GM18870 (cell line): ENCODE data around the gene TXNDC11.

ENCODE experiments used
- ATAC-seq: cut with Tn5 transposase; IDR thresholded peaks from one replicate; pipeline ENCODE4 v1.9.1; 2021; ENCODE audit warnings: moderate library complexity; ENCODE audit not compliant: unreplicated experiment

TXNDC11 gene

DNA sequence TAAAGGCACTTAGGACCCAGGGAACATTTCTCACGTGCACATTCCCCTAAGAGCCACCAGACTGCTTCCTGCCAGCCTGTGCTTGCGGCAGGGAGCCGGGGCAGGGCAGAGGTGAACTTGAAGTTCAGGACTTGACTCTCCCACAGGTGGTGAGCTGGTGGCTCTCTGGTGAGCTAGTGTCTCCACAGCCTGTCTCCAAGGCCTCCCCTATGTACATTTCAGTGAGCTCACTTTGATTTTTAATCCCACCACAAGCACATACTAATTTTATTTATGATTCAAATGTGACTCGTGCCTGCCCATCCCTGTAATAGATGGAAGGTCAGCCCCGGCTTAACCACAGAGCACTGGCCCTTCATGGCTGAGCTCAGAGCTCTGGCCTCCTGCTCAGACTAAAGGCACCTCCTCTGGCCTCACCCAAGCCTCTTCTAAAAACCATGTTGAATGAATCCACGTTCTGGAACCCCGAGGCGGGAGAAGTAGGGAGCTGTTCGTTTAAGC lies 65.2 kb downstream of the TXNDC11 start:
- no peak for ATAC-seq

GRCh38 chr16:11676799-11677198 lies 65.9 kb downstream of the TXNDC11 start:
- ATAC-seq: no peak

- no peak for ATAC-seq
Observed at GRCh38 chr16:11675561-11676511, 66.8 kb downstream of the TXNDC11 start.

- no peak for ATAC-seq
Observed at GRCh38 chr16:11674818-11675560, 67.7 kb downstream of the TXNDC11 start.

GRCh38 chr16:11674001-11674817 lies 68.4 kb downstream of the TXNDC11 start:
- no peak for ATAC-seq

DNA sequence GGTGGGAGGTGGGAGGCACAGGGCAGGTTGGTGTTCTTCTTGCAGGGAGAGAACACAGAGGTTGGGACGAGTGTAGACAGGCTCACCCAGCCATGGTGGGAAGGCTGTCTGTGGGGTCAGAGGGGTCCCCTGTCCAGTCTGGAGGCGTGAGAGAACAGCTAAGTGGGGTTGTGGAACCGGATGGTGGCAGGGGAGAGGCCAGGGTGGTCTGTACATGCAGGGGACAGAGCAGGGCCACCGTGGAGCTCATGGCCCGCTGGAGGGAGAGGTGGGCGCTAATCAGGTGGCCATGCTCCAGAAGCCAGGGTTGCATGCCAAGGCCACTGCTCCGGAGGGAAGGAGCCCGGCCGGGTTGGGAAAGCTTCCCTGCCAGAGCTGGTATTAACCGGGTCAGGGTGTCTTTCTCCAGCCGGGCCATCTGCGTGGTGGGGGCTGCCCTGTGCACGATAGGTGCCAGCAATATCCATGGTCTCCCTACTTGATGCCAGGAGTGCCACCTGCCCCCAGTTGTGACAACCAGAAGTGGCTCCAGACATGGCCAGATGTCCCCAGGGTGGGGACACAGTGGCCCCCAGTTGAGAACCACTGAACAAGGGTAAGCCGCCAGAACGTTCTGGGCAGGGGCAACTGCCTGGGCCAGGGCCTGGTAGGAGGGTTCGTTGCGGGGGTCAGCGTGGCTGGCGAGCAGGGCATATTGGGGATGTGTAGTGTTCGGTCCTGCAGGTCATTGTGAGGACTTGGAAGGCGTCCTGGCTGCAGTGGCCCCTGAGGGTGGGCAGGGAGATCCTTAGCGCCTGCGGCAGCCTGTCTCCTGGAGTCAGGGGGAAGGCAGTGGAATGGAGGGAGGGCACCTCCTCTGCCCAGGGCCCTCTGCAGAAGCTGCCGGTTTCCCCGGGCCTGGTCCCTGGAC lies 69.3 kb downstream of the TXNDC11 start:
- no peak for ATAC-seq

DNA sequence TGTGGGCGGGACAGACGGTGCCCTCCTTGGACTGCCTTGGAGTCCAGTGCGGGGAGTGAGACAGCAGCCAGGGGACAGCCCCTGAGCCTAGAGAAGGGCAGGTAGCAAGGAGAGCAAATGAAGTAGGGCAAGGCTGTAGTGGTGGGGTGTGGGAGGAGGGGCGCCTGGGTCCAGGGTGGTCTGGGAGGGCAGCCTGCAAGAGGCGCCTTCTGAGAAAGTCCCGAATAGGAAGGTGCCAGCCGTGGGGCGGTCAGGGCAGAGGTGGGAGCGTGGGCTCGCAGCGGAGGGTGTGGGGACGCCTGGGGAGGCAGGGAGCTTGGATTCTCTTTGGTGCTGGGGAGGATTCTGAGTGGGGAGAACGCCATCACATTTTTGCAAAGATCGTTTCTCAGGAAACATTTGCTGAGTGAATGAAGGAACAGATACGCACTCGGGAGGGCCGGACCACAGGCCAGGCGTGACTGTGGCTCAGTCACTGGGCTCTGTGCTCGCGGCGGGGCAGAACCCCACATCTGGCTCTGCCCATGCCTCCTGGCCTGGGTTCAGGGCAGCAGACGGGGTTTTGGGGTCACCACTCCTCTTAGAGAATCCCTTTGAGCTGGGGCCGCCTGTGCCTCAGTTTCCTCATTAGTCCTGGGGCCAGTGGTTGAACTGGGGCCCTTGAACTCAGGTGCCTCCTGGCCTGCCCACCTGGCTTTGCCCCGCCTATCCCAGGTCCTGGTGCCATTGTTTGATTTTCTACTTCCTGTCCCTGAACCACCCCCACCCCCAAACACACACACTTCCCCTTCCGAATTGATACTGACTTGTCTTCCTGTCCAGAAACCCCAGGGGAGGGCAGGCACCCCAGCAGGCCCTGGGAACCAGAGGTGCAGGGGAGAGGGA lies 70.2 kb downstream of the TXNDC11 start:
- ATAC-seq: no peak

DNA sequence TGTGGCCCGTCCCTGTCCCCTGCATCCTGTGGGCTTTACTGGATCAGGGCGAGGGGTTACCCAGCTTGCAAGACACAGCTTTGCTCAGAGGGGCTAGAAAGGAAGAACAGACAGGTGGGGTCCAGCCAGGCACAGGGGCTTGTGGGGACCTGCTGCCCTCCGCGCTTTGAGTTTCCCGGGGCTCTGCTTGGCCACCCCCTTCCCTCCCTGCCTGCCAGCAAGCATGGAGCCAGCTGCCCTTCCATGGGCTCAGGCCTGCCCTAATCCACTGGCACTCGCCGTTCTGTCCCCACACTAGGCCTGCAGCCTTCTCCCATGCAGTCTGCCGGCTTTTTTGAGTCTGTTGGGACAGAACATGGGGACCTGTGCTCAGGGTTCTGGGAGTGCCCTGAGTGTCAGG lies 71.0 kb downstream of the TXNDC11 start:
- ATAC-seq: no peak

DNA sequence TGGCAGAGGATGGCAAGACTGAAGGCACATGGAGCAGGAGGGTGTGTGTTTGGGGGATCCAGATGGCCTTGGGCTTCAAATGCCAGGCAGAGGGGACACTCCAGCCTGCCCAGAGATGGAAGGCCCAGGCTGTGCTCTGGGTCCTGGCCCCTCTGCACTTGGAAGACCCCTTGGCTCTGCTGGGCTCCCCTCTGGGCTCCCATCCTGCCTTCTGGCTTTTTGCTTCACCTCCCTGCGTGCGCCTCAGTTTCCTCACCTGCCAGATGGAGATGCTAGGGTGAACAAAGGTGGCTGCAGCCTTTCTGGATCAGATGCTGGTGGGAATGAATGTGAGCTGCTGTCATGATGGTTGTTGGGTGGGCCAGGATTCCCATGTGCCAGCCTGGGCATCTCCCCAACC lies 71.4 kb downstream of the TXNDC11 start:
- no peak for ATAC-seq

GRCh38 chr16:11670171-11671131 lies 72.2 kb downstream of the TXNDC11 start:
- no peak for ATAC-seq

DNA sequence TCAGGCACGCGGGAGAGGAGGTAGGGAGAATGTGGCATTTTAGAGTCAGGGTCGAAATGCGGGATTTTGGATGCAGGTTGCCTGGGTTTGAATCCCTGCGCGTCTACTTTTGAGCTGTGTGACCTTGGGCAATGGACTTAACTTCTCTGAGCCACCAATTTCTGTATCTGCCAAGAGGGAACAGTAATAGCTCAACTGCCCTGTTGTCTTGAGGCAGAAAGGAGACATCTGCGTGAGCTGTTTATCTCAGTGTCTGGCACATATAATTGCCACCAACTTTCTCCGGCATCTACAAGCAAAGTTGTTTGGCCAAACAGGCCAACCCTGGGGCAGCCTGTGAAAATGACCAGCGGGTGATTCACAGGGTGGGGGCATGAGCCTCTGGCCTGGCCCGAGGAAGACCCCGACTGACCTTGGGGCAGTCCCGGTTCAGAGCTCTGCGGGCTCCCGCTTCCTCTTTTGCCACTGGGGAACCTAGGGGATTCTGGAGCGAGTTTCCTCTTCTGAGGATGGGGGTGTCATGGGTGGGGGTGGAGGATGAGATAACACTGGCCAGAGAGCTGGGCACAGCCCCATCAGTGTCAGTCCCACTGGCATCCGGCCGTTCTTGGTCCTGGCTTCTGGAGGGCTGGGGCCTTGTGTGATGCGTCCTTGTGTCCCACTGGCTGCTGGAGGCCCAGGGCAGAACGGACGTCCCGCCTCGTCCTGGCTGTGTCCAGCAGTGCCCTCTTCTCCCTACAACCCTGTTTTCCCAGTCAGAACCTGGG lies 73.1 kb downstream of the TXNDC11 start:
- ATAC-seq: no peak

DNA sequence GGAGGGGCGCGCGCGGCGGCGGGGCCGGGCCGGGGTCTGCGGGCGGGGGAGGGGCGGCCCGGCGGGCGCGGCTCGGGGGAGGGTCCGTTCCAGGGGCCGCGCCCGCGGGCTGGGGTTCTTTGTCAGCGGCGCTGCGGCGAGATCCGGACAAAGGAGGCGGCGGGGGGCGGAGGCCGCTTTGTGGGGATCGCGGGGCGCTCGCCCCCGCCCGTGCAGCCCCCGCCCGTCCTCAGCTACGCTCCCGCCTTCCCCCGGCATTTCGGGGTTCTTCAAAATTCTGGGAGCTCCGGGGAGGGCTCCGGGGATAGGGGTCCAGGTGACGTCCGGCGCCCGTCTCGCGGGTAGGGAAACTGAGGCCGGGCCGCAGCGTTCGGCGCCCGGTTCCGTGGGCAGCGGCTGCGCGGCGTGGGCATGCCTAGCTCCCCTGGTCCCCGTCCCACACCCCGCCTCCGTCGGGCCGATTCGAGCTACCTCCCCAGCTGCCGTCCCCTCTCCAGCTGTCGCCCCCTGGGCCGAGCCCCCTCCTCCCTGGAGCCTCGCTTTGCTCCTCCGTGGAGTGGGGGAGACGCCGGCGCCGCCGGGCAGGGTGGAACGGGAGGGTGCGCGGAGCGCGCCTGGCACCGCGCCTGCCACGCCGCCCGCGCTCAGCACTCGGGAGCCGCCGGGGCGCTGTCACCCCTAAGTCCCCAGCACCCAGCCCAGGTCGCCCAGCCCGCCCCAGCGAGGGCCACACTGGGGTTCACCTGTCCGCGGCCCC lies 73.9 kb downstream of the TXNDC11 start:
- ATAC-seq: no peak

DNA sequence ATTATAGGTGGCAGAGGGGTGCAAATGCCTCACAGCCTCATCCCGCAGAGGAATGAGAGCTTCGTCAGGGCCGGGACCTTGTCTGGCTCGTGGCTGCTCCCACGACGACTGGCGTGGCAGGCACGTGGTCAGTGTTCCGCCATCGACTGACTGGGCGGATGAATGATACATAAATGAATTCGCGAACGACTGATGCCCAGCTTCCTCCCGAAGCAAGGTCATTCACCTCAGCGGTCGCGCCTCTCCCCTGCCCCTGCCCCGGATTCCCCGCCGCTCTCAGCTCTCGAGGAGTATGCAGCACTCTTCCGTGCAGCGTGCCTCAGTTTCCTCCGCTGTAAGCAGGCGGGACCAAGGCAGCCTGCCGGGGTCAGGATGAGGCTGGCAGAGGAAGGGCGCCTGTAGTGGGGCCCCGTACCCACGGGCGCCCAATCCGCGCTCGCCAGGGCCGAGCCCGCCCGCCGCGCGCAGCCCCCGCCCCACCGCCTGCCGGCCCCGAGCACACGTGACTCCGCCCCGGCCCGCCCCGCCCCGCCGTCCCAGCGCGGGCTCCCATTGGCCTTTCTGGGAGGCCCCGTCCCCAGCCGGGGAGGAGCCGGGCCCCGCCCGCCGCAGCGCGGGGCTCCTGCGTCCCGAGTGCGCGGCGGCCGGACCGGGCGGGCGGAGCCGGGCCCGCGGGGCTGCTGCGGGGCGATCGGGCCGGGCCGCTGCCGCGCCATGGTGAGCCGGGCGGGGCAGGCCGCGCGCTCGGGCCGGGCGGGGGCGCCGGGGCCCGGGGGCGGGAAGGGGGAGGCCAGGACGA lies 74.6 kb downstream of the TXNDC11 start, which contains the start of gene SNN:
TSS of gene SNN (plus strand) at position 632 of the 799 bp plus-strand sequence. CDS start 7,605 bp downstream, outside the sequence.
- ATAC-seq: no peak

- no peak for ATAC-seq
Observed at GRCh38 chr16:11667221-11667823, 75.3 kb downstream of the TXNDC11 start.
